Endothelial cell of umbilical vein (primary cell): Measurements from ENCODE around the gene USP6NL.

ENCODE experiments used
- CTCF ChIP-seq, 2 donors: IDR thresholded peaks; 1 replicate in 1 of 2; 2 replicates in 1 of 2; pipeline ENCODE4 v1.5.1; 2011; ENCODE audit warnings: low read length in 2 of 2, mild to moderate bottlenecking in 2 of 2, moderate library complexity in 2 of 2, control low read depth in 1 of 2, inconsistent platforms in 1 of 2, low read depth in 1 of 2; ENCODE audit not compliant: insufficient read depth in 1 of 2; ENCODE audit errors: extremely low read depth in 1 of 2
- POLR2A ChIP-seq: IDR thresholded peaks from 2 replicates; pipeline ENCODE4 v1.6.1; 2012; ENCODE audit warnings: low read depth, mild to moderate bottlenecking, control low read depth, low read length
- POLR2AphosphoS5 ChIP-seq: IDR thresholded peaks from 2 replicates; pipeline ENCODE4 v1.6.1; 2012; ENCODE audit warnings: low read depth, mild to moderate bottlenecking, control low read depth, low read length, moderate library complexity; ENCODE audit not compliant: insufficient read depth

DNA sequence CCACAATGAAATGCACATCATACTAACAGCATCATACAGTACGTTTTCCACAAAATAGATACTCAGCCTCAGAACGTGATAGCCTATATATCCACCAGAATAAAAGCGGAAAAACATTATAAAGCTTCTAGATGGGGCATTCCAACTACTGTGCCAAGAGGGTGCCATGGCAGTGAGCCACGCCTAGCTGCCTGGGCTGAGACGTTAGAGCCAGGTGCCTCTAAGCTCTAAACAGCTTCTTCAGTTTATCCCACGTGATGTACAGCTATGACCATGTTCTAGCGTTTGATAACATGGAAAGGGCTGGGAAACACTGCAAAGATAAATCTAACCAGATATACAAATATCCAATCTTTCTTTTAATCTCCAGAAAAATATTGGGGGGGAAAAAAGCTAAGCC is 17.8 kb downstream of the USP6NL start:
- TF ChIP-seq POLR2A (no peak), CTCF (IDR thresholded peaks at IDR 0.05; ENCODE audit: extremely low read depth in 1 of 2, insufficient read depth in 1 of 2, low read depth in 1 of 2, low read length in 2 of 2) (no peak), POLR2AphosphoS5 (no peak)
